ENCODE data around the gene EEA1. TPM values are rescaled to one million over a fixed set of nuclear protein-coding genes. Genes with fewer than 3 reads are reported as not detected.

The EEA1 gene
- total RNA-seq, 1 donor from 2014 or later, result 11.6 TPM

GRCh38 chr12:92732716-92733115 is 196.4 kb downstream of the EEA1 start:
- peak overlapping the region; percentile 59 for H3K27ac Mint-ChIP-seq
- H3K27me3 Mint-ChIP-seq (ENCODE audit: insufficient read depth, low read depth), result no peaks in the 10 kb centered on the region
- H3K36me3 Mint-ChIP-seq, result no peaks in the 10 kb centered on the region
- H3K4me1 Mint-ChIP-seq, result peaks cover 4% of the 10 kb centered on the region
- Histone ChIP-seq H3K79me2 (ENCODE audit: low read depth) (no peaks in the 10 kb centered on the region), H3K4me1 (peaks cover 11% of the 10 kb centered on the region), H3K4me2 (no peak overlapping the region), H4K20me1 (ENCODE audit: low read depth) (no peaks in the 10 kb centered on the region), H3K4me3 (no peak overlapping the region), H3K27me3 (no peaks in the 10 kb centered on the region), H3K36me3 (no peaks in the 10 kb centered on the region), H3K27ac (no peak overlapping the region), H3F3A (ENCODE audit: low read depth) (no peaks in the 10 kb centered on the region), H3K9ac (no peak overlapping the region), H3K9me3 (ENCODE audit: low read depth) (no peaks in the 10 kb centered on the region), H2AFZ (replicated peaks) (no peak overlapping the region)
- no peaks in the 10 kb centered on the region for H3K9me3 Mint-ChIP-seq
- TF ChIP-seq EZH2phosphoT487 (IDR thresholded peaks at IDR 0.05), result no peak
- TF ChIP-seq, protein P1, sequence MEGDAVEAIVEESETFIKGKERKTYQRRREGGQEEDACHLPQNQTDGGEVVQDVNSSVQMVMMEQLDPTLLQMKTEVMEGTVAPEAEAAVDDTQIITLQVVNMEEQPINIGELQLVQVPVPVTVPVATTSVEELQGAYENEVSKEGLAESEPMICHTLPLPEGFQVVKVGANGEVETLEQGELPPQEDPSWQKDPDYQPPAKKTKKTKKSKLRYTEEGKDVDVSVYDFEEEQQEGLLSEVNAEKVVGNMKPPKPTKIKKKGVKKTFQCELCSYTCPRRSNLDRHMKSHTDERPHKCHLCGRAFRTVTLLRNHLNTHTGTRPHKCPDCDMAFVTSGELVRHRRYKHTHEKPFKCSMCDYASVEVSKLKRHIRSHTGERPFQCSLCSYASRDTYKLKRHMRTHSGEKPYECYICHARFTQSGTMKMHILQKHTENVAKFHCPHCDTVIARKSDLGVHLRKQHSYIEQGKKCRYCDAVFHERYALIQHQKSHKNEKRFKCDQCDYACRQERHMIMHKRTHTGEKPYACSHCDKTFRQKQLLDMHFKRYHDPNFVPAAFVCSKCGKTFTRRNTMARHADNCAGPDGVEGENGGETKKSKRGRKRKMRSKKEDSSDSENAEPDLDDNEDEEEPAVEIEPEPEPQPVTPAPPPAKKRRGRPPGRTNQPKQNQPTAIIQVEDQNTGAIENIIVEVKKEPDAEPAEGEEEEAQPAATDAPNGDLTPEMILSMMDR (IDR thresholded peaks at IDR 0.05), result no peak
- TF ChIP-seq EZH2 (IDR thresholded peaks at IDR 0.05), result no peak
- H3K4me3 Mint-ChIP-seq, result no peak overlapping the region
- no peak for DNase-seq (ENCODE audit: low spot score)

DNA sequence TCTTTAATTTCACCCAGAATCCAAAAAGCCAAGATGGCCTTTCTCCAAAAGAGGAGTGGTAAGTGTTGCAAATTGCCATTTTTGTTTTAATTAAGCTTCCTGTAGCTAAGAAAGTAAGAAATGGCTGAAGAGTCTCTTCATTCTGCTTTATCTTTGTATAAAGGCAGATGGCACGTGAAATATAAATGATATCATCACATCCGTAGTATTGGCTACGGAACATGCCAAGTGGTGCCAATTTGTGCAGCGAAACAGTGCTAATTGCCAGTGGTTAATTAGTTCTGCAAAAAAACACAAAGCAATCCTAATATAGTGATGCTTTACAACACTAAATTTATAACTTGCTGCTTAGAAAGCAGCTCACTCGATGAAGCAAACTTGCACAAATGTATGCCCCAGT is 196.9 kb downstream of the EEA1 start:
- no peak overlapping the region for H3K4me3 Mint-ChIP-seq
- Histone ChIP-seq H3K27ac (no peak overlapping the region), H3K79me2 (ENCODE audit: low read depth) (no peaks in the 10 kb centered on the region), H3K27me3 (no peaks in the 10 kb centered on the region), H3K4me1 (peaks cover 11% of the 10 kb centered on the region), H3K9me3 (ENCODE audit: low read depth) (no peaks in the 10 kb centered on the region), H3K4me3 (no peak overlapping the region), H3K36me3 (no peaks in the 10 kb centered on the region), H3K9ac (no peak overlapping the region), H2AFZ (replicated peaks) (no peak overlapping the region), H3K4me2 (no peak overlapping the region), H4K20me1 (ENCODE audit: low read depth) (no peaks in the 10 kb centered on the region), H3F3A (ENCODE audit: low read depth) (no peaks in the 10 kb centered on the region)
- no peaks in the 10 kb centered on the region for H3K9me3 Mint-ChIP-seq
- H3K4me1 Mint-ChIP-seq, result peaks cover 4% of the 10 kb centered on the region
- no peaks in the 10 kb centered on the region for H3K27me3 Mint-ChIP-seq (ENCODE audit: insufficient read depth, low read depth)
- no peak for DNase-seq (ENCODE audit: low spot score)
- H3K36me3 Mint-ChIP-seq, result no peaks in the 10 kb centered on the region
- H3K27ac Mint-ChIP-seq, result no peak overlapping the region
- TF ChIP-seq, protein P1 (IDR thresholded peaks at IDR 0.05), result no peak
- TF ChIP-seq EZH2phosphoT487 (IDR thresholded peaks at IDR 0.05), result no peak
- no peak for TF ChIP-seq EZH2 (IDR thresholded peaks at IDR 0.05)

DNA sequence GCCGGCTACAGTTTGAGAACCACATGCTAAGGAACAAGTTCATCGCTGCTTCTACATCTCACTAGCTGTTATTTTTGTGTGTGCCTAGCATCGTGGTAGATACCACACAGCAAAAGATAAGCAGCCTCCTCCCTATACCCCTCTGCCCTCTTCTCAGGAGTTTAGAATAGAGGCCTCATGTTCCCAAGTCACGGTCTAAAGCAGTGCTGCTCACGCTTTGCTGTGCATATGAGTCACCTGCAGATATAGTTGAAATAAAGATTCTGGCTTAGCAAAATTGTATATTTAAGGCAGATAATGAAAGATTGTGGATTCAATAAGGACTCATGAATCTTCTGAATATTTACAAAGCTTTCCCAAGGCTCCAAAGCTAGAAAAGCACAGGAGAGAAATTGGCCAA is 198.3 kb downstream of the EEA1 start:
- no peak overlapping the region for H3K9ac ChIP-seq
- no peaks in the 10 kb centered on the region for H3K36me3 ChIP-seq
- H3K4me1 ChIP-seq, result peaks cover 11% of the 10 kb centered on the region
- no peak for TF ChIP-seq EZH2phosphoT487 (IDR thresholded peaks at IDR 0.05)
- Mint-ChIP-seq H3K4me3 (no peak overlapping the region), H3K27me3 (ENCODE audit: insufficient read depth, low read depth) (no peaks in the 10 kb centered on the region), H3K4me1 (peaks cover 4% of the 10 kb centered on the region), H3K27ac (no peak overlapping the region), H3K36me3 (no peaks in the 10 kb centered on the region), H3K9me3 (no peaks in the 10 kb centered on the region)
- H3F3A ChIP-seq (ENCODE audit: low read depth), result no peaks in the 10 kb centered on the region
- H3K79me2 ChIP-seq (ENCODE audit: low read depth), result no peaks in the 10 kb centered on the region
- H3K27ac ChIP-seq, result no peak overlapping the region
- H3K4me2 ChIP-seq, result no peak overlapping the region
- no peaks in the 10 kb centered on the region for H4K20me1 ChIP-seq (ENCODE audit: low read depth)
- H3K9me3 ChIP-seq (ENCODE audit: low read depth), result no peaks in the 10 kb centered on the region
- H2AFZ ChIP-seq (replicated peaks), result no peak overlapping the region
- no peaks in the 10 kb centered on the region for H3K27me3 ChIP-seq
- no peak for DNase-seq (ENCODE audit: low spot score)
- no peak overlapping the region for H3K4me3 ChIP-seq

GRCh38 chr12:92729773-92730305 is 199.3 kb downstream of the EEA1 start:
- Histone ChIP-seq H3K9ac (no peak overlapping the region), H3K4me3 (no peak overlapping the region), H3K4me2 (no peak overlapping the region), H3K36me3 (no peaks in the 10 kb centered on the region), H3K27me3 (no peaks in the 10 kb centered on the region), H2AFZ (replicated peaks) (no peak overlapping the region), H3K79me2 (ENCODE audit: low read depth) (no peaks in the 10 kb centered on the region), H3F3A (ENCODE audit: low read depth) (no peaks in the 10 kb centered on the region), H3K27ac (no peak overlapping the region), H3K9me3 (ENCODE audit: low read depth) (peaks cover 4% of the 10 kb centered on the region), H4K20me1 (ENCODE audit: low read depth) (no peaks in the 10 kb centered on the region), H3K4me1 (peaks cover 11% of the 10 kb centered on the region)
- H3K27me3 Mint-ChIP-seq (ENCODE audit: insufficient read depth, low read depth), result no peaks in the 10 kb centered on the region
- TF ChIP-seq, protein P1 (IDR thresholded peaks at IDR 0.05), result no peak
- H3K27ac Mint-ChIP-seq, result peak overlapping the region; percentile 11
- H3K36me3 Mint-ChIP-seq, result no peaks in the 10 kb centered on the region
- H3K4me3 Mint-ChIP-seq, result no peak overlapping the region
- DNase-seq (ENCODE audit: low spot score), result no peak
- H3K4me1 Mint-ChIP-seq, result no peaks in the 10 kb centered on the region
- no peaks in the 10 kb centered on the region for H3K9me3 Mint-ChIP-seq

Data from neural progenitor cell (in vitro differentiated cells).